ENCODE results near the gene TFAM.

The TFAM gene

GRCh38 chr10:58350023-58350422 is 35.2 kb upstream of the TFAM start:
- no peak for DNase-seq (ENCODE audit: extremely low read depth, low read depth)
- no peak overlapping the region for H3K4me3 ChIP-seq (replicated peaks; ENCODE audit: low read depth, low read length)
- no peak for TF ChIP-seq CTCF (IDR thresholded peaks at IDR 0.05; ENCODE audit: low read depth, low read length, missing control alignments)

GRCh38 chr10:58350619-58351323 is 34.4 kb upstream of the TFAM start:
- no peak for DNase-seq (ENCODE audit: extremely low read depth, low read depth)

GRCh38 chr10:58351616-58352578 is 33.3 kb upstream of the TFAM start:
- TF ChIP-seq CTCF (IDR thresholded peaks at IDR 0.05; ENCODE audit: low read depth, low read length, missing control alignments) = no peak
- H3K4me3 ChIP-seq (replicated peaks; ENCODE audit: low read depth, low read length) = no peak overlapping the region
- DNase-seq (ENCODE audit: extremely low read depth, low read depth) = no peak

More at GRCh38 chr10:58350619-58351323, 34.4 kb upstream of the TFAM start:
- no peak for TF ChIP-seq CTCF (IDR thresholded peaks at IDR 0.05; ENCODE audit: low read depth, low read length, missing control alignments)
- H3K4me3 ChIP-seq (replicated peaks; ENCODE audit: low read depth, low read length) = no peak overlapping the region

- H3K4me3 ChIP-seq (replicated peaks; ENCODE audit: low read depth, low read length) = no peak overlapping the region
- no peak for DNase-seq (ENCODE audit: extremely low read depth, low read depth)
- no peak for TF ChIP-seq CTCF (IDR thresholded peaks at IDR 0.05; ENCODE audit: low read depth, low read length, missing control alignments)
Measured at GRCh38 chr10:58352956-58353610, 32.1 kb upstream of the TFAM start.

GRCh38 chr10:58356756-58357155 is 28.5 kb upstream of the TFAM start:
- TF ChIP-seq CTCF (IDR thresholded peaks at IDR 0.05; ENCODE audit: low read depth, low read length, missing control alignments) = no peak
- DNase-seq (ENCODE audit: extremely low read depth, low read depth) = no peak
- no peak overlapping the region for H3K4me3 ChIP-seq (replicated peaks; ENCODE audit: low read depth, low read length)

- no peak overlapping the region for H3K4me3 ChIP-seq (replicated peaks; ENCODE audit: low read depth, low read length)
- DNase-seq (ENCODE audit: extremely low read depth, low read depth) = no peak
- TF ChIP-seq CTCF (IDR thresholded peaks at IDR 0.05; ENCODE audit: low read depth, low read length, missing control alignments) = no peak
Measured at GRCh38 chr10:58358314-58358933, 26.8 kb upstream of the TFAM start.

All from HFF-Myc (cell line).